Nucleus accumbens (tissue), 56 donors: ENCODE measurements around the gene CRISPLD2.

Experiments
- DNase-seq, 56 donors: peaks; one replicate each; lab custom pipeline; 2025; lab: John Stamatoyannopoulos, UW

CRISPLD2 gene

GRCh38 chr16:84879569-84880487, 60.0 kb downstream of the CRISPLD2 start:
- no peak for DNase-seq

GRCh38 chr16:84881702-84882521, 62.1 kb downstream of the CRISPLD2 start:
- no peak for DNase-seq

DNA sequence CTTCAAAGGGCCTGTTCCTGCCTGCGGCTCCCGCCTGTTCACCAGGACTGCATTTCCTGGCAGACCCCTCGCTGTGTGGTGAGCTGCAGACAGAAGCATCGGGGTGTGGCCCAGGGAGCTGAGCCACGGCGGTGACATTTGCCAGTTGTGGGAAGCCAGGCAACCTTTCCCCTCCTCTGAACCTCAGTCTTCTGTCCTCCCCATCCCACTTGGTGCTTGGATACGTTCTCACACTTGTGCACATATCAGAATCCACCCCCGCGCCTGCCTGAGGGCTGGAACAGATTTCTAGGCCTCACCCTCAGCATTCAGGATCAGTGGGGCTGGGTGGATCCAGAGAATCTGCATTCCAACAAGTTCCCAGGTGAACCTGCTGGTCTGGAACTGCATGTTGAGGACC, 63.5 kb downstream of the CRISPLD2 start:
- peak in 2 of 56 donors; percentile 7 to 12 for DNase-seq

DNA sequence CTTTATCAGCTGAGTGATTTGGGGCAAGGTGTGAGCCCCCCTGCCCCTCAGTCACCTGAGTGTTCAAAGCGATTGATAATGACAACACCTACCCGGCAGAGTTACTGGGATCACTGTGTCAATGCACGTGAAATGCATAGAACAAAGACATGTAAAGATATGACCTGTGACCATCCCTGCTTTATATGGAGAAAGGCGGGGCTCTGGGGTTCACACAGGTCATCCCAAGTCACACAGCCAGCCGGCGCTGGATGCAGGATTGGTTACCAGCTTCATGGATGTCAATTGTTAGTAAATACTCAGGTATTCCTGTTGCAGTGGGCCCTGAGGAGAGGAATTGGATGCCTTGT, 64.4 kb downstream of the CRISPLD2 start:
- DNase-seq = no peak

- peak in 53 of 56 donors; percentile 15 to 85 (median 47) for DNase-seq
Observed at GRCh38 chr16:84884596-84885341, 65.0 kb downstream of the CRISPLD2 start.

DNA sequence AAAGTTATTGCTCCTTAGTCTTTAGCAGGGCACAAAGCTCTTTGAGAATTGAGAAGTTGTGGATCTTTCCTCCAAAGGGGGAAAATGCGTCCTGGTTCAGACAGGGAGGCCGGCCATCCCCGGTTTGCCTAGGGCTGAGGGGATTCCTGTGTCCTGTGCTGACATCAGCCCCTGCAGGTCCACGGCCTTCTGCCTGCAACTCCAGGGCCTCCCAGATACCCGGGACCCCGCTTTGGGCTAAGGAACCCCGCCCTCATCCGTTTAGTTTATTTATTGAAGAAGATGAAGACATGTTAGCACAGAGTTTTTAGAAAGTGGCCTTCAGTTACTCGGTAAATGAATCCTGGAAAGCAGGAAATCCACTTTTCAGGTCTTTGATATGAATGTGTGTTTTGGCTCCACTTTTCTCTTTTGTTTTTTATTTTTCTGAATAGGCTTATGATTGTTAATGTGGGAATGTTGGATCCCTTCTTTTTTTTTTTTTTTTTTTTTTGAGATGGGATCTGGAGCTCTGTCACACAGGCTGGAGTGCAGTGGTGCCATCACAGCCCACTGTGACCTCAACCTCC, 65.6 kb downstream of the CRISPLD2 start:
- DNase-seq = peak in 4 of 56 donors; percentile 16 to 59 (median 35)

DNA sequence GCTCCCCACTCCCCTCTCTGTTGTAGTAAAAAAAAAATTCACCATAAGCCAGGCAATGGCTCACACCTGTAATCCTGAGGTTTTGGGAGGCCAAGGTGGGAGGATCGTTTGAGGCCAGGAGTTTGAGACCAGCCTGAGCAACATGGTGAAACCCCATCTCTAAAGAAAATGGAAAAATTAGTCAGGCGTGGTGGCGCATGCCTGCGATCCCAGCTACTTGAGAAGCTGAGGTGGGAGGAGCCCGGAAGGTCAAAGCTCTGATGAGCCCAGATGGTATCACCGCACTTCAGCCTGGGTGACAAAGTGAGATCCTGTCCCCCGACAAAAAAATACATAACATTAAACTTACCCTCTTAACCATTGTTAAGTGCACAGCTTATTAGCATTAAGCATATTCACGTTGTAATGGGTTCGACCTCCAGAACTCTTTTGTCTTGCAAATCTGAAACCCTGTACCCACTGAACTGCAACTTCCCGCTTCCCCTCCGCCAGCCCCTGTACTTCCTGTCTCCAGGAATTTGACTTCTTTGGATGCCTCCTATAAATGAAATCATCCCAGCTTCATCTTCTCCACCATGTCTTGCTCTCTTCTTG, 66.8 kb downstream of the CRISPLD2 start:
- DNase-seq = no peak

- DNase-seq = no peak
Observed at GRCh38 chr16:84887207-84887606, 67.4 kb downstream of the CRISPLD2 start.

- DNase-seq = no peak
Observed at GRCh38 chr16:84888450-84888849, 68.7 kb downstream of the CRISPLD2 start.

GRCh38 chr16:84889066-84889465, 69.3 kb downstream of the CRISPLD2 start:
- no peak for DNase-seq

DNA sequence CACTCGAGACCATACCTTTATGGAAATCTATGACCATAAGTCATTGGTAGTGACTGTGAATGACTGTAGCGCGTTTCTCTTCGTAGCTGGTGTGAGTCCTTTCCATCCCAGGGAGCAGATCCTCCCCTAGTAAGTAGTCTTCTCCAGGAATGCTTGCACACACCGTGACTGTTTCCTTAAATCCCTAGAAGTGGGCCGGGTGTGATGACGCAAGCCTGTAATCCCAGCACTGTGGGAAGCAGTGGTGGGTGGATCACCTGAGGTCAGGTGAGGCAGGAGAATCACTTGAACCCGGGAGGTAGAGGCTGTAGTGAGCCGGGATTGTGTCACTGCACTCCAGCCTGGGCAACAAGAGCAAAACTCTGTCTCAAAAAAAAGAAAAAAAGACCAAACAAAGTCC, 70.6 kb downstream of the CRISPLD2 start:
- DNase-seq = peak in 5 of 56 donors; percentile 4 to 19 (median 10)

- DNase-seq = peak in 6 of 56 donors; percentile 13 to 36 (median 26)
Observed at GRCh38 chr16:84891149-84891795, 71.5 kb downstream of the CRISPLD2 start.

DNA sequence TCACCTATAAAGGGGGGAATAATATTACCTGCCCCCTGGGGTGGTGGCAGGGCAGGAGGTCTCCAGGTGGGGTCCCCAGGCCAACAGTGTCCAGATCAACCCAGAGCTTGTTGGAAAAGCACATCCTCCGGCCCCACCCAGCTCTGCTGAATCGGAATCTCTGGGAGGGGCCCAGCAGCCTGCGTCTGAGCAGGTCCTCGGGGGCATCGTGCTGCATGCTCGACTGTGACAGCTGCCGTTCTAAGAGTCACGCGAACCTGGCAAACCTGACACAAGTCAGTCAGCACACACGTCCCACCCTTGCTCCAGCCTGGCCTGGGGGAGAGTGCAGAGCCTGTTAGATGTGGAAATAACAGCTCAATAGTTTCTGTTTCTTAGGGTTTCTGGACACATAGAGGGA, 72.3 kb downstream of the CRISPLD2 start:
- DNase-seq = no peak

GRCh38 chr16:84893467-84893848, 73.7 kb downstream of the CRISPLD2 start:
- DNase-seq = no peak

- no peak for DNase-seq
Observed at GRCh38 chr16:84893849-84894599, 74.2 kb downstream of the CRISPLD2 start.

- DNase-seq = no peak
Observed at GRCh38 chr16:84895016-84895415, 75.2 kb downstream of the CRISPLD2 start.

DNA sequence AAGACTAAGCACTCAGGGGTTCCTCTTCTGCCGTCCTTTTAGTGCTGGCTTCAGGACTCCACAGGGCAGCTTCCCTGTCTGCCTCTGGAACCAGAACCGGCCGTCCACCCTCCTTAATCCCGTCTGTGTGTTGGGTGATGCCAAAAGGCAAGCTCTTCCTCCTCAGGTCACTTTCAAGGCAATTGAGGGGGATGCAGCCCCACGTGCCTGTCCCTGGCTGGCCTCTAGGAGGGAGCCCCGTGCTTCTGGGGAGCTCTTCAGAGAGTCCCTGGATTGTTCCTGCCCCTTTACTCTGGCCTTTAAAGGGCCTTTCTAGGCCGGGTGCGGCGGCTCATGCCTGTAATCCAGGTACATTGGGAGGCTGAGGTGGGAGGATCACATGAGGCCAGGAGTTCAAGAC, 77.1 kb downstream of the CRISPLD2 start:
- no peak for DNase-seq

GRCh38 chr16:84897911-84898377, 78.2 kb downstream of the CRISPLD2 start:
- DNase-seq = peak in 1 of 56 donors; percentile 8

- DNase-seq = no peak
Observed at GRCh38 chr16:84898447-84898846, 78.7 kb downstream of the CRISPLD2 start.
